ENCODE data around the gene POLR1F. TPM values are rescaled to one million over a fixed set of nuclear protein-coding genes. Genes with fewer than 3 reads are reported as not detected.

The POLR1F gene
- total and polyA plus RNA-seq, 2 of the 4 experiments (the other 2 are of a cell fraction), result 6.8 to 16.1 TPM

- in situ Hi-C loops (cut with MboI; ENCODE audit: low sequenced_read_pairs) (loop anchor here (25.0 kb wide), 2 partner anchors 408 to 558 kb away; no protein-coding TSS in a partner anchor), intact Hi-C loops (cut with micrococcal nuclease) (loop anchor here (1.0 to 10.0 kb wide), 3 partner anchors 420 to 688 kb away; no protein-coding TSS in a partner anchor), dilution Hi-C loops (cut with HindIII; ENCODE audit: low sequenced_read_pairs, unreplicated experiment) (loop anchor here (25.0 kb wide), 1 partner anchor 833 kb away; no protein-coding TSS in a partner anchor)
- no peak overlapping the region for H3K4me2 ChIP-seq (ENCODE audit: low read depth, low read length)
- no peaks in the 10 kb centered on the region for H3K9me1 ChIP-seq (ENCODE audit: insufficient read depth, low read length)
- H2AFZ ChIP-seq (replicated peaks; ENCODE audit: low read length, poor library complexity), result no peak overlapping the region
- no peak overlapping the region for H3K14ac ChIP-seq (replicated peaks; ENCODE audit: low read depth, low read length)
- ChIA-PET POLR2A (ENCODE audit: unreplicated experiment) (interaction anchor here (0.6 kb wide), 1 partner anchor 46 kb away, joined by 5 read pairs; the partner anchor contains the start of gene POLR1F), CTCF (interaction anchor here (0.5 to 1.6 kb wide), 11 partner anchors 10 to 844 kb away, joined by 3 to 9 read pairs (median 3); no protein-coding TSS in a partner anchor)
- no peak overlapping the region for H2BK120ac ChIP-seq (ENCODE audit: low read depth, low read length)
- H3K27ac ChIP-seq (ENCODE audit: insufficient read depth, low read length), result no peak overlapping the region
- no peak overlapping the region for H2BK5ac ChIP-seq (ENCODE audit: low read depth, low read length, poor library complexity, severe bottlenecking)
- no peak overlapping the region for H3K56ac ChIP-seq (ENCODE audit: extremely low read depth, insufficient read depth, low read length)
- no peaks in the 10 kb centered on the region for H3K79me1 ChIP-seq (ENCODE audit: low read depth in 1 of 2, low read length in 2 of 2)
- no peak overlapping the region for H4K91ac ChIP-seq (ENCODE audit: insufficient read depth, low read depth, low read length)
- H2AK9ac ChIP-seq (replicated peaks; ENCODE audit: low read depth, low read length, poor library complexity), result no peak overlapping the region
- ATAC-seq (ENCODE audit: low read depth) (no peak), DNase-seq (peak; percentile 12)
- no peak overlapping the region for H4K5ac ChIP-seq (ENCODE audit: low read depth, low read length)
- H2BK20ac ChIP-seq (ENCODE audit: low read depth, low read length), result no peak overlapping the region
- no peaks in the 10 kb centered on the region for H4K20me1 ChIP-seq (ENCODE audit: insufficient read depth, low read length)
- no peak overlapping the region for H3K4me3 ChIP-seq (ENCODE audit: insufficient read depth, low read depth, low read length)
- no peak overlapping the region for H3K4ac ChIP-seq (ENCODE audit: low read depth, low read length)
- no peak overlapping the region for H2BK15ac ChIP-seq (ENCODE audit: low read depth, low read length)
- H3K23ac ChIP-seq (ENCODE audit: low read depth, low read length), result no peak overlapping the region
- H3K9me3 ChIP-seq (ENCODE audit: control insufficient read depth, insufficient read depth, low read length), result no peaks in the 10 kb centered on the region
- H3K9ac ChIP-seq (ENCODE audit: low read depth, low read length), result no peak overlapping the region
- no peak overlapping the region for H2AK5ac ChIP-seq (ENCODE audit: low read depth, low read length)
- no peak overlapping the region for H4K8ac ChIP-seq (ENCODE audit: low read depth in 2 of 2, low read length in 2 of 2)
- BruUV-seq (replicated peaks), result no TSS peak
- H3K4me1 ChIP-seq (ENCODE audit: control insufficient read depth, insufficient read depth, low read length), result no peaks in the 10 kb centered on the region
- H3K27me3 ChIP-seq (ENCODE audit: control insufficient read depth, insufficient read depth, low read length), result no peaks in the 10 kb centered on the region
- no peak overlapping the region for H3K18ac ChIP-seq (ENCODE audit: low read depth, low read length)
- 0% methylated on average over 1 of the region's 6 CpGs; no CpG with 5 or more reads in 1 of the 2 experiments for whole genome bisulfite sequencing, 2 experiments (ENCODE audit: extremely low coverage in 2 of 2, insufficient read length in 1 of 2)
- H3K36me3 ChIP-seq (ENCODE audit: control insufficient read depth, insufficient read depth, low read length), result no peaks in the 10 kb centered on the region
- TF ChIP-seq NFE2L2 (IDR thresholded peaks at IDR 0.05; ENCODE audit: low read depth, low read length) (no peak), RAD21 (IDR thresholded peaks at IDR 0.05; ENCODE audit: low read length) (peak; percentile 57), MXI1 (IDR thresholded peaks at IDR 0.05; ENCODE audit: borderline replicate concordance, low read depth, low read length) (no peak), POLR2A (IDR thresholded peaks at IDR 0.05; ENCODE audit: low read depth, low read length) (no peak), SMC3 (IDR thresholded peaks at IDR 0.05; ENCODE audit: low read depth, low read length) (peak; percentile 43; the same call in 1 of the 2 replicates), USF2 (IDR thresholded peaks at IDR 0.05; ENCODE audit: low read depth, low read length) (no peak), CEBPB (IDR thresholded peaks at IDR 0.05; ENCODE audit: low read depth, low read length) (no peak), BHLHE40 (IDR thresholded peaks at IDR 0.05; ENCODE audit: low read depth, low read length) (no peak), CTCF (conservative IDR thresholded peaks at IDR 0.05; ENCODE audit: low read depth, low read length) (peak; percentile 62), RCOR1 (IDR thresholded peaks at IDR 0.05; ENCODE audit: insufficient replicate concordance, low read length) (no peak), FOS (IDR thresholded peaks at IDR 0.05; ENCODE audit: low read depth, low read length) (no peak), MAZ (IDR thresholded peaks at IDR 0.05; ENCODE audit: borderline replicate concordance, low read depth, low read length) (no peak), RFX5 (IDR thresholded peaks at IDR 0.05; ENCODE audit: low read depth, low read length) (no peak), CHD1 (IDR thresholded peaks at IDR 0.05; ENCODE audit: low read depth, low read length) (no peak), MAFK (IDR thresholded peaks at IDR 0.05; ENCODE audit: low read depth, low read length) (no peak)
These were observed 45.8 kb upstream of the POLR1F start for GRCh38 chr7:19754521-19755116.

Measured in IMR-90 (cell line).